HG03135 (cell line): ENCODE measurements around the gene SP140.

Source experiments
- ATAC-seq: cut with Tn5 transposase; IDR thresholded peaks from one replicate; pipeline ENCODE4 v1.9.1; 2021; ENCODE audit warnings: mild to moderate bottlenecking, moderate library complexity; ENCODE audit not compliant: unreplicated experiment

Gene SP140

GRCh38 chr2:230360028-230360427 is 134.5 kb downstream of the SP140 start:
- ATAC-seq = no peak

DNA sequence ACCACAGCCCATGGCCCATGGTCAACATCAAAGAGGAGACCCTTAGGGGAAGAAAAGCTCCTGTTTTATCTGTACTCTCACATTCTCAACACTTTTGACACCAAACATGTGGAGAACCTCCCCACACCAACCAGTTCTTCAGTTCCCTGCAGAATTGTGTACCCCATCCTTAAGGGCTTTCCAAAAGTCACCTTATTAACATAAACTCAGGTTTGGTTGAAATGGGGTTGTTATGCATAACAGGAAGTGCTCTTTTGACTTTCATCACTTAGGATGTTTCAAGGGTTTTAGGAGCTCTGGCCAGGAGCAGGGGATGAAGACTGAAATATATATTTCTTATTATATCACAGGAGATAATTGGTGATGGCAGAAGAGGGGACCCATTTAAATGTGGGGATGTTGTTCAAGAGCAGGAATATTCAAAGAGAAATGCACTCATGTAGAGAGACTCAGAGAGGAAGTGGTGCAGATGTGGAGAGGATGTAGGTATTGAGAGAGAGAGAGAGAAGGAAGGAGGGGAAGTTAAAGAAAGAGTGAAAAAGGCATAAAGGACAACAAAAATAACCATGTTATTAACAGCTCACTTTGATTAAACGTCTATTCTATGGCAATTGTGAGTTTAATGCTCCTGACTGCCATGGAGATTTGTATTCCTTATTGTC is 136.6 kb downstream of the SP140 start:
- no peak for ATAC-seq
